ENCODE measurements around the gene SPATS2L. TPM values are rescaled to one million over a fixed set of nuclear protein-coding genes. Genes with fewer than 3 reads are reported as not detected.

The SPATS2L gene
- total and polyA plus RNA-seq, 8 donors = 36.8 to 245 (median 80.7) TPM

DNA sequence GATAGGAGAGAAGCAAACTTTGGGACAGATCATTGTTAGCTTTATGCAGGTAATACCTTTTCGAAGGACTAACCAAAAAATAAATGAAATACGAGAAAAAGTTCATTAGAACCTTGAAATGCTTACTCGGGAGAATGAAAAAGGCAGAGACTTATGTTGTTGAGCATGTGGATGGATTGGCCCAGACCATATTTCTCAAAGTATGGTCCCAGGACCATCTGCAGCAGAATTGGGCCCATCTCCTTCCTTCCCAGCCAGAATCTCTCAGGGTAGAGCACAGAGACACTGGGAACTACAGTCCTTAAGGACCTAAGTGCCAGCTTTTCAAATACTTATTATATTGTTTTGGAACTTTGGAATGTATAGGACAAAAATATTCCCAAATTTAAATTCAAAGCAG lies 152.6 kb downstream of the SPATS2L start:
- intact Hi-C loops (cut with DNase I; ENCODE audit: low total_unique reads) = no loop called here

DNA sequence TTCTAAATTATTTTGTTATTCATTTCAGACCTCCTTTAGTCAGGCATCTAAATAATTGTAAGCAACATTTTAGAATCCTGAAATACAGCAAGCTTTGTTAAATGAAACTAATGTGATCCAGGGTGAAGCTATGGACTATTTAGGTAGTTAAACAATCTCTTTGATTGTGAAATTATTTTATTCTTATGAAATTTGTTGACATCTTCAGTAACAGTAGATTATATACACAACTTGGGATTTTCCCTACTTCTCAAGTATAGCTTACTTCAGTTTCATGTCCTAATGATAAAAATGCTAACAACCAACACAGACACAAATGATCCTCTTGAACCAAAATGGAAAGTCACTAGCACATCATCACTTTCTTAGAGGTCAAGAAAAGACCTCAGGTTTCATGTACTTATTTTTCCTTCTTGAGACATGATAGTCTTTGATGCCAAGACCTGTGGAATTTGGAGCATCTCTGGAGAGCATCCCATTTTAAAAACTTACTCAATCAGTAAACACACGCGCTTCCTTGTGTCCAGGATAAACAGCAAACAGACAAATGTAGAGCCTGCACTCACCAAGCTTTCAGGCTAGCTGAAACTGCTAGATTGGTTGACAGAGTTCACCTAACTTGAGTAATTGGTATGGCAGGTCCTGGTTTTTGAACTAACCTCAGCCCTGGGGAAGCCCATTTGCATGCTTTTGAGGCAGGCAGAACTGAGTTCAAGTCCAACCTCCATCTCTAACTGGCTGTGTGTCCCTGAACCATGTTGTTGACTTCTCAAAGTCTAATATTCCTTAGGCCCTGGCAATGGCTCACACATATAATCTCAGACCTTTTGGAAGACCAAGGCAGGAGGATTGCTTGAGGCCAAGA lies 155.6 kb downstream of the SPATS2L start:
- H3K27ac ChIP-seq = no peak overlapping the region
- H3K27me3 ChIP-seq = no peaks in the 10 kb centered on the region
- peaks cover 0 to 55% (median 44%) of the 10 kb centered on the region in 4 donors for H3K36me3 ChIP-seq
- intact Hi-C loops (cut with DNase I; ENCODE audit: low total_unique reads) = loop anchor here (10.0 kb wide), 1 partner anchor 147 kb away; no protein-coding TSS in a partner anchor
- no peak for DNase-seq
- H3K4me1 ChIP-seq = no peaks in the 10 kb centered on the region
- 90 to 96% (median 94%) methylated on average over 2 of the region's 2 CpGs for WGBS, 5 donors
- TF ChIP-seq EP300 (IDR thresholded peaks at IDR 0.05) (no peak), POLR2A (IDR thresholded peaks at IDR 0.05) (no peak), POLR2AphosphoS5 (IDR thresholded peaks at IDR 0.05) (no peak)
- TF ChIP-seq, protein P1, sequence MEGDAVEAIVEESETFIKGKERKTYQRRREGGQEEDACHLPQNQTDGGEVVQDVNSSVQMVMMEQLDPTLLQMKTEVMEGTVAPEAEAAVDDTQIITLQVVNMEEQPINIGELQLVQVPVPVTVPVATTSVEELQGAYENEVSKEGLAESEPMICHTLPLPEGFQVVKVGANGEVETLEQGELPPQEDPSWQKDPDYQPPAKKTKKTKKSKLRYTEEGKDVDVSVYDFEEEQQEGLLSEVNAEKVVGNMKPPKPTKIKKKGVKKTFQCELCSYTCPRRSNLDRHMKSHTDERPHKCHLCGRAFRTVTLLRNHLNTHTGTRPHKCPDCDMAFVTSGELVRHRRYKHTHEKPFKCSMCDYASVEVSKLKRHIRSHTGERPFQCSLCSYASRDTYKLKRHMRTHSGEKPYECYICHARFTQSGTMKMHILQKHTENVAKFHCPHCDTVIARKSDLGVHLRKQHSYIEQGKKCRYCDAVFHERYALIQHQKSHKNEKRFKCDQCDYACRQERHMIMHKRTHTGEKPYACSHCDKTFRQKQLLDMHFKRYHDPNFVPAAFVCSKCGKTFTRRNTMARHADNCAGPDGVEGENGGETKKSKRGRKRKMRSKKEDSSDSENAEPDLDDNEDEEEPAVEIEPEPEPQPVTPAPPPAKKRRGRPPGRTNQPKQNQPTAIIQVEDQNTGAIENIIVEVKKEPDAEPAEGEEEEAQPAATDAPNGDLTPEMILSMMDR (IDR thresholded peaks at IDR 0.05) = no peak
- no peaks in the 10 kb centered on the region for H3K9me3 ChIP-seq
- H3K4me3 ChIP-seq = no peak overlapping the region

More for the DNA sequence above, 152.6 kb downstream of the SPATS2L start:
- TF ChIP-seq POLR2A (IDR thresholded peaks at IDR 0.05) (no peak), EP300 (IDR thresholded peaks at IDR 0.05) (no peak), POLR2AphosphoS5 (IDR thresholded peaks at IDR 0.05) (no peak)
- TF ChIP-seq, protein P1 (IDR thresholded peaks at IDR 0.05) = no peak
- 62 to 91% (median 80%) methylated on average over 3 of the region's 3 CpGs for whole genome bisulfite sequencing, 5 donors
- no peaks in the 10 kb centered on the region for H3K9me3 ChIP-seq
- H3K27ac ChIP-seq = no peak overlapping the region
- H3K4me1 ChIP-seq = peaks cover 0 to 6% (median 0%) of the 10 kb centered on the region in 4 donors
- no peaks in the 10 kb centered on the region for H3K27me3 ChIP-seq
- no peak overlapping the region for H3K4me3 ChIP-seq
- H3K36me3 ChIP-seq = peaks cover 0 to 49% (median 41%) of the 10 kb centered on the region in 4 donors
- no peak for DNase-seq

DNA sequence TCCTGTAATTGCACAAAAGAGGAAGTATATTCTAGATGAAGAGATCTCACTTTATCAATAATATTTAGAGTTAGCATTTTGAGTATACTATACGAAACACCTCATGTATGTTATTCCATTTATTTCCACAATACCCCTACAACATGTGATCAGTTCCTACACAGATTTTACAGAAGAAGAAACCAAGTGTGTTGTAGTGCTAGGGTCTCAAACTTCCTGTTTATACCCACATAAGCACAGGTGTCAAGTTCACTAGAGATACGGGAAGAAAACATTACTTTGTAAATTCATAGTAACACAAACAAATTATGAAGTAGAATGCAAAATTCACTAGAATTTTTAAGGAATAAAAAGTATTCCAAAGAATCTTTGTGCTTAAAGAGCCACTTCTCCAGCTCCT lies 157.0 kb downstream of the SPATS2L start:
- no peaks in the 10 kb centered on the region for H3K27me3 ChIP-seq
- H3K36me3 ChIP-seq = peaks cover 9 to 68% (median 58%) of the 10 kb centered on the region in 4 donors
- H3K4me3 ChIP-seq = no peak overlapping the region
- no peaks in the 10 kb centered on the region for H3K9me3 ChIP-seq
- TF ChIP-seq POLR2A (IDR thresholded peaks at IDR 0.05) (no peak), POLR2AphosphoS5 (IDR thresholded peaks at IDR 0.05) (no peak), EP300 (IDR thresholded peaks at IDR 0.05) (no peak)
- TF ChIP-seq, protein P1 (IDR thresholded peaks at IDR 0.05) = no peak
- DNase-seq = no peak
- H3K27ac ChIP-seq = no peak overlapping the region
- intact Hi-C loops (cut with DNase I; ENCODE audit: low total_unique reads) = loop anchor here (10.0 kb wide), 1 partner anchor 149 kb away; no protein-coding TSS in a partner anchor
- WGBS, 5 donors = 75 to 85% (median 81%) methylated on average over 2 of the region's 2 CpGs
- no peaks in the 10 kb centered on the region for H3K4me1 ChIP-seq

DNA sequence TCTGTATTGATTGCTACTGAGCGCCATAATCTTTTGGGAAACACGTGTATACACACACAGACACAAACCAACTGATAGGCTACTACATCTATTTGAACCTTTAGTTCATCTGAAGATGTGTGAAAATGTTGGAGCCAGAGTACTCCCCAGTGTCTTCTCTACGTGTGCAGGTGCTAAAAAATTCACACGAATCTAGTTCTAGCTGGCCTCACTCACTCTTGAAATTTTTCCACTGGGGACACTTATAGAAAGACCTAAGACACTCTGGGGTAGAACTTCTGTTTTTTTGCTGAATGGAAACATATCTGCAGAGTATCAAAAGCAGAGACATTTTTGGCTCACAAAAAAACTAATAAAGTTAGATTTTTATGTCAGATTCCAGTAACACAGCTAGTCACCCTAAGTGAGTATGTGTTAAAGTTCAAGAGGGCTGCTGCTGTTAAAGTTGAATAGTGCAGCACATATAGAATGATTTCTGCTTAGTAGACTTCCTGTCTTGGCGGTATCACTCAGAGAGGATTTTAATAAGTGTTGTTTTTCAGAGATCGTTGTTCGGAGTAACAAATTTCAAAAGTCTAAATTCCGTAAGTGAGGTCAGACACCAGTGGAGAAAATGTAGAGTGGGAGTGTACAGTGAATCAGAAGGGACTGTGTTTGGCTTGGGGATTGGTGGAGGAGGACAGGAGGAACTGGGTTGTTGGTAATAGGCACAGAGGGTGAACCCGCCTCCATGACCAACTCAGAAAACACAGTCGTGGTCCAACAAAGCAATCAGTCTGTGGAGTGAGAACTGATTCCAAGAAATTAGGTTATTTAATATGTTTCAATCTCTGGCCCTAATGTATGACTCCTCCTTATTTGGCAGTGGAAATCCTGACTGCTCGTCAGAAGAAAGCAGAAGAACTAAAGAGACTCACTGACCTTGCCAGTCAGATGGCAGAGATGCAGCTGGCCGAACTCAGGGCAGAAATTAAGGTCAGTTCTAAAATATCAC lies 160.2 kb downstream of the SPATS2L start:
- H3K27me3 ChIP-seq = no peaks in the 10 kb centered on the region
- DNase-seq = peak in 1 of 2 donors; percentile 83
- peak overlapping the region in 4 of 5 donors; percentile 30 to 73 (median 48) for H3K27ac ChIP-seq
- H3K4me1 ChIP-seq = peaks cover 0 to 12% (median 0%) of the 10 kb centered on the region in 4 donors
- H3K4me3 ChIP-seq = no peak overlapping the region
- 68 to 80% (median 75%) methylated on average over 12 of the region's 12 CpGs for WGBS, 5 donors
- intact Hi-C loops (cut with DNase I; ENCODE audit: low total_unique reads) = loop anchor here (10.0 kb wide), 1 partner anchor 152 kb away; no protein-coding TSS in a partner anchor
- TF ChIP-seq, protein P1 (IDR thresholded peaks at IDR 0.05) = no peak
- TF ChIP-seq POLR2AphosphoS5 (IDR thresholded peaks at IDR 0.05) = peak in 1 of 3 donors; percentile 38
- peaks cover 10 to 81% (median 63%) of the 10 kb centered on the region in 4 donors for H3K36me3 ChIP-seq
- no peaks in the 10 kb centered on the region for H3K9me3 ChIP-seq
